Measurements from ENCODE around the gene QRSL1. TPM values are rescaled to one million over a fixed set of nuclear protein-coding genes. Genes with fewer than 3 reads are reported as not detected.
A peak's percentile ranks its signal among the peaks of the same experiment; 100 is the strongest.

Gene QRSL1
- total RNA-seq, 1 donor from 2014 or later: 22.6 TPM

DNA sequence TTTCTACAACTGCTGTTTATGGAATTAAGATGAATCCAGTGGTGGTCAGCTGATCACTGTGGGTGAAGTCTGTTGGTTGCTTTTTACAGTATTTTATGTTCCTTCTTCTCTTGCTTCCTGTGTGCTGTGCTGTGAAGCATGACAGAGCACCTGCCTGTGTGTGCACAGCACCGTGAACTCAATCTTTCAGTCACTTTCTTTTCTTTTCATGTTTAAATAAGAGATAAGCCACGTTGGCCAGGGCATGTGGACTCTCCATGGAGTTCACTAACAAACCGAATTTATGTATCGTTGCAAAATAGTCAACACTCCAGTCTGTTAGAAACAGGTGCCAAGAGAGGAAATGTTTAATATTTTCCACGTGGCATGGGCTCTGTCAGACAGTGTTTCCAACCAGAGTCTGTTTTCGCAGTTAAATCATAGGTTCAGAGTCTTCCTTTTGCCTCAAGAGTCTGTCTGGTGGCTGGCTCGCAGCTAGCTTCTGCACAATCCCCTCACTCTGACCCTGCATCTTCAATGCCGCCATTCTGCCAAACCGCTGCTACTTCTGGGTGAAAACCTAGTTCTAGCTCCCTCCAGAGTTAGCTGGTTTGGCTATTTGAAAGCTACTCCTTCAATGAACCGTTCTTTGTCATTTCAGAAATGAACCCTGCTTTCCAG lies 73.2 kb downstream of the QRSL1 start:
- Histone ChIP-seq H3K27me3 (ENCODE audit: control insufficient read depth, insufficient read depth, low read length) (no peaks in the 10 kb centered on the region), H3K36me3 (ENCODE audit: control insufficient read depth, insufficient read depth, low read length) (no peaks in the 10 kb centered on the region), H3K4me3 (ENCODE audit: low read depth, low read length) (no peak overlapping the region)
- no peak for FAIRE-seq
- no peak for DNase-seq (ENCODE audit: low read depth)
- TF ChIP-seq, protein P1, sequence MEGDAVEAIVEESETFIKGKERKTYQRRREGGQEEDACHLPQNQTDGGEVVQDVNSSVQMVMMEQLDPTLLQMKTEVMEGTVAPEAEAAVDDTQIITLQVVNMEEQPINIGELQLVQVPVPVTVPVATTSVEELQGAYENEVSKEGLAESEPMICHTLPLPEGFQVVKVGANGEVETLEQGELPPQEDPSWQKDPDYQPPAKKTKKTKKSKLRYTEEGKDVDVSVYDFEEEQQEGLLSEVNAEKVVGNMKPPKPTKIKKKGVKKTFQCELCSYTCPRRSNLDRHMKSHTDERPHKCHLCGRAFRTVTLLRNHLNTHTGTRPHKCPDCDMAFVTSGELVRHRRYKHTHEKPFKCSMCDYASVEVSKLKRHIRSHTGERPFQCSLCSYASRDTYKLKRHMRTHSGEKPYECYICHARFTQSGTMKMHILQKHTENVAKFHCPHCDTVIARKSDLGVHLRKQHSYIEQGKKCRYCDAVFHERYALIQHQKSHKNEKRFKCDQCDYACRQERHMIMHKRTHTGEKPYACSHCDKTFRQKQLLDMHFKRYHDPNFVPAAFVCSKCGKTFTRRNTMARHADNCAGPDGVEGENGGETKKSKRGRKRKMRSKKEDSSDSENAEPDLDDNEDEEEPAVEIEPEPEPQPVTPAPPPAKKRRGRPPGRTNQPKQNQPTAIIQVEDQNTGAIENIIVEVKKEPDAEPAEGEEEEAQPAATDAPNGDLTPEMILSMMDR (IDR thresholded peaks at IDR 0.05; ENCODE audit: insufficient read depth, low read length, severe bottlenecking): no peak

DNA sequence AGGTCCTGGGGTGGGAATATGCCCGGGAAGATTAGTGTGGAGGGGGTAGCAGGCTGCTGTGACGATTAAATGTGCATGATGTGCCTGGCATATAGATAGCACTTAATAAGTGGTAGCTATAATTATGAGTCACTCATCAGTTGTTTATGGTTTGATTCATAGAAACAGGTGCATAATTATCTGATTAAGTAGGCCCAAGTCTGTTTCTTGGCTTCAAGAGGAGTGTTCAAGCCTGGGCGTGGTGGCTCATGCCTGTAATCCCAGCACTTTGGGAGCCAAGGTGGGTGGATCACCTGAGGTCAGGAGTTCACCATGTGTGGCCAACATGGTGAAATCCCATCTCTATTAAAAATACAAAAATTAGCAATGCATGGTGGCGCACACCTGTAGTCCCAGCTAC lies 74.9 kb downstream of the QRSL1 start:
- no peak for FAIRE-seq

DNA sequence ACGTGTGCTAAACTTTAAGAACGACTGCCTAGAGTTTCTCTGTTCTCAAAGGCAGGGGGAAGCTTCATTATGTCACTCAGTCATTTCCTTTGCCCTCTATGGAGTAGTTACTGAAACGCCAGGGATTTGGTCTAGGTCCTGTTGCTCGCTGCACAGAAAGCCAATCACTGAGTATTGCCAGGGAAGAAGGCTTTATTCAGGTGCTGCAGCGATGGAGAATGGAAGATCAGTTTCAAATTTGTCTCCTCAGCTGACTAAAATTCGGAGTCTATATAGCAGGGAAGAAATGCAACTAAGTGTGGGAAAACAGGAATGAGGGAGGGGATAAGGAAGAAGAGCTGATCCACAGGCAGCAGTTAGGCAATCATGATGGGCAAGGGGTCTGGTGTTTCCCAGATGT lies 75.8 kb downstream of the QRSL1 start:
- Histone ChIP-seq H3K27me3 (ENCODE audit: control insufficient read depth, insufficient read depth, low read length) (no peaks in the 10 kb centered on the region), H3K36me3 (ENCODE audit: control insufficient read depth, insufficient read depth, low read length) (no peaks in the 10 kb centered on the region), H3K4me3 (ENCODE audit: low read depth, low read length) (no peak overlapping the region)
- FAIRE-seq: no peak
- no peak for DNase-seq (ENCODE audit: low read depth)
- TF ChIP-seq, protein P1 (IDR thresholded peaks at IDR 0.05; ENCODE audit: insufficient read depth, low read length, severe bottlenecking): no peak

More for the DNA sequence above, 74.9 kb downstream of the QRSL1 start:
- no peaks in the 10 kb centered on the region for H3K27me3 ChIP-seq (ENCODE audit: control insufficient read depth, insufficient read depth, low read length)
- no peak for DNase-seq (ENCODE audit: low read depth)
- H3K36me3 ChIP-seq (ENCODE audit: control insufficient read depth, insufficient read depth, low read length): no peaks in the 10 kb centered on the region
- H3K4me3 ChIP-seq (ENCODE audit: low read depth, low read length): no peak overlapping the region
- TF ChIP-seq, protein P1 (IDR thresholded peaks at IDR 0.05; ENCODE audit: insufficient read depth, low read length, severe bottlenecking): no peak

DNA sequence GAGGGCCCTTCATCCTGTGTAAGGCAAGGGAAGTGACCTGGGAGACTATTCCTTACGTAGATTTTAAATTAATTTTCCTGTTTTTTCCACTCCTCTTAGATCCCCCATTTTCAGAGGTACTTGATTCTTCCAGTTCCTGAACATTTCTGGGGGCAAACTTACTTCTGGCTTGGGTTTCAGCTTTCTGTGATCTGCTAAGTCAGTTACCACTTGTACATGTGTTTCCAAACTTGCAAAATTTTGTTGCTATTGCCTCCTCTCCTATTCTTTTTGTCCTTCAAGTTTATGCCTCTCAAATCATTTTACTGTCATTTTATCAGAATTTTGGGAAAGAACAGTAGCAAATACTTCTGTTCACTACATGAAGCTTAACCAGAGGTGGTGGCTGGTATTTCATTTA lies 81.2 kb downstream of the QRSL1 start:
- Histone ChIP-seq H3K36me3 (ENCODE audit: control insufficient read depth, insufficient read depth, low read length) (no peaks in the 10 kb centered on the region), H3K27me3 (ENCODE audit: control insufficient read depth, insufficient read depth, low read length) (no peaks in the 10 kb centered on the region), H3K4me3 (ENCODE audit: low read depth, low read length) (no peak overlapping the region)
- TF ChIP-seq, protein P1 (IDR thresholded peaks at IDR 0.05; ENCODE audit: insufficient read depth, low read length, severe bottlenecking): no peak
- FAIRE-seq (no peak), DNase-seq (ENCODE audit: low read depth) (no peak)

DNA sequence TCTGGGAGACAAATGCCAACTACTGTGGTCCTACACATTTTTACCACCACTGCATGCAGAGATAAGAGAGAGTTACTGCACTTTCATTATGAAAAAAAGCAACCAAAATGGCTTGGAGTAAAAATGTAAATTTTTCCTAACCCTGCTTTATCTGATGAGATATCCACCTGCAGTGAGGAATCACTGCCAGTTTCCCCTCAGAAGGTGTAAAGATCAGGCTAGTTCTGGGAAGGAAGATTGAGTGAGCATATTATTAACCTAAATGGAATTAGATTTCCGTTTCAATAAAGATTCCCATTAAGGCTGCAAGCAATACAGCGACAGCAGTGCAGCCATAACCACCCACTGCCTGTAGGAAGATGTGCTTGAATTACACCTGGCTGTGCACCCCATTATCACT lies 84.9 kb downstream of the QRSL1 start:
- Histone ChIP-seq H3K27me3 (ENCODE audit: control insufficient read depth, insufficient read depth, low read length) (no peaks in the 10 kb centered on the region), H3K36me3 (ENCODE audit: control insufficient read depth, insufficient read depth, low read length) (no peaks in the 10 kb centered on the region), H3K4me3 (ENCODE audit: low read depth, low read length) (no peak overlapping the region)
- DNase-seq (ENCODE audit: low read depth) (no peak), FAIRE-seq (no peak)
- TF ChIP-seq, protein P1 (IDR thresholded peaks at IDR 0.05; ENCODE audit: insufficient read depth, low read length, severe bottlenecking): no peak

DNA sequence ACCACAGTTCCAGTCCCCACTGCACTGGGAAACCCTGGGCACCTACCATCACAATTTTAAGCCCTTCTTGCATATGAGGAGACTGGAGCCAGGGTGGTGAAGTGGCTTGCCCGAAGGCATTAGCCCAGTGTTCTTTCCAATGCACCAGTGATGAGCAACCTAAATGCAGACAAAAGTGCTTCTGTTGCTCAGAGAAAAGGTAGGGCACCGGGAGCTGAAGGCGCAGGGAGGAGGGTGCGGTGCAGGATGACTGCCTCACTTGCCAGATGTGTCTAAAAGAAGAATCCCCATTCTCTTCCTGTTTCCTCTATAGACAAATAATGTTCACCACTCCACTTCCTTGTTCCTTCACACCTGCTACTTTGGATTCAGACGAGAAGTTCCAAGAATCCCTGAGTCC lies 86.5 kb downstream of the QRSL1 start:
- peak; percentile 23 for DNase-seq (ENCODE audit: low read depth)
- peak; percentile 72 for FAIRE-seq
- Histone ChIP-seq H3K27me3 (ENCODE audit: control insufficient read depth, insufficient read depth, low read length) (no peaks in the 10 kb centered on the region), H3K36me3 (ENCODE audit: control insufficient read depth, insufficient read depth, low read length) (no peaks in the 10 kb centered on the region), H3K4me3 (ENCODE audit: low read depth, low read length) (no peak overlapping the region)
- TF ChIP-seq, protein P1 (IDR thresholded peaks at IDR 0.05; ENCODE audit: insufficient read depth, low read length, severe bottlenecking): no peak

All from bronchial epithelial cell (primary cell).